GM13977 (cell line): ENCODE measurements around the gene ARHGEF28.
A peak's percentile ranks its signal among the peaks of the same experiment; 100 is the strongest.

Experiments used
- DNase-seq: peaks from one replicate; pipeline ENCODE4 v3.0.0; 2012; ENCODE audit warnings: low spot score
- in situ Hi-C: fragments of 300-500 bp; cut with MboI; formaldehyde crosslinking; loops from one replicate; pipeline ENCODE4 v1.12.0; 2022; ENCODE audit warnings: low sequenced_read_pairs, low pct_unique_long_range_greater_than_20kb, mixed read lengths, inconsistent platforms; ENCODE audit not compliant: unreplicated experiment
- TF ChIP-seq, protein P1 (sequence below): IDR thresholded peaks from 2 replicates; pipeline ENCODE4 v1.5.1; 2012; ENCODE audit warnings: mild to moderate bottlenecking, control low read depth; ENCODE audit not compliant: insufficient read depth; ENCODE audit errors: extremely low read depth, missing control alignments

The ARHGEF28 gene

DNA sequence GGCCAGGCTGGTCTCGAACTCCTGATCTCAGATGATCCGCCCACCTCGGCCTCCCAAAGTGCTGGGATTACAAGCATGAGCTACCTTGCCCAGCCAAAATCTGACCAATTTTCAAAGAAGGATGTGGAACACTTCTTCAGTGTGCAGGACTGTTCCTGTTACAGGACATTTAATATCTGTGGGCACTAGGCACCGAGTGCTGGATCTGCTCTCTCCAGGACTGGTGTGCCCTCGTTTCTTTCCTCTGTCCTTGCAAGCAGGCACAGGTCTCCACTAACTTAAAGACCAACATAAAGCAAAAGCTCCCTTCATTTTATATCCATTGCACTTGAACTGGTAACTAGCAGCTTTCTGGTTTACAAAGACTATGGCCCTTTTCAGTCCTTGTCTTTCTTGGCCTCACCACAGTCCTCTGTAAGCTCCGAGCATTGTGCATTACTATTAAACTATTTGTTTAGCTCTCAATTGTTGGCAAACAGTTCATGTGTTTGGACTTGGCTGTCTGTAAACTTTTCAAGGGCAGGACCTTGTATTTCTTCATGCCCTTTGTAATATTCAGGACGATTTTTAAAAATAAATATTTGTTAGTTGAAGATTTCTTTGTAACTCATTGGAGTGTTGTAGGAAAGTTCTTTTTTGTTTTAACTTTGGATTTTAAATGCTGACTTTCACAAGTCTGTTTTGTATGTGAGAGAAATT, 37.3 kb downstream of the ARHGEF28 start:
- TF ChIP-seq, protein P1, sequence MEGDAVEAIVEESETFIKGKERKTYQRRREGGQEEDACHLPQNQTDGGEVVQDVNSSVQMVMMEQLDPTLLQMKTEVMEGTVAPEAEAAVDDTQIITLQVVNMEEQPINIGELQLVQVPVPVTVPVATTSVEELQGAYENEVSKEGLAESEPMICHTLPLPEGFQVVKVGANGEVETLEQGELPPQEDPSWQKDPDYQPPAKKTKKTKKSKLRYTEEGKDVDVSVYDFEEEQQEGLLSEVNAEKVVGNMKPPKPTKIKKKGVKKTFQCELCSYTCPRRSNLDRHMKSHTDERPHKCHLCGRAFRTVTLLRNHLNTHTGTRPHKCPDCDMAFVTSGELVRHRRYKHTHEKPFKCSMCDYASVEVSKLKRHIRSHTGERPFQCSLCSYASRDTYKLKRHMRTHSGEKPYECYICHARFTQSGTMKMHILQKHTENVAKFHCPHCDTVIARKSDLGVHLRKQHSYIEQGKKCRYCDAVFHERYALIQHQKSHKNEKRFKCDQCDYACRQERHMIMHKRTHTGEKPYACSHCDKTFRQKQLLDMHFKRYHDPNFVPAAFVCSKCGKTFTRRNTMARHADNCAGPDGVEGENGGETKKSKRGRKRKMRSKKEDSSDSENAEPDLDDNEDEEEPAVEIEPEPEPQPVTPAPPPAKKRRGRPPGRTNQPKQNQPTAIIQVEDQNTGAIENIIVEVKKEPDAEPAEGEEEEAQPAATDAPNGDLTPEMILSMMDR: no peak
- in situ Hi-C loops: no loop called here
- DNase-seq: no peak

DNA sequence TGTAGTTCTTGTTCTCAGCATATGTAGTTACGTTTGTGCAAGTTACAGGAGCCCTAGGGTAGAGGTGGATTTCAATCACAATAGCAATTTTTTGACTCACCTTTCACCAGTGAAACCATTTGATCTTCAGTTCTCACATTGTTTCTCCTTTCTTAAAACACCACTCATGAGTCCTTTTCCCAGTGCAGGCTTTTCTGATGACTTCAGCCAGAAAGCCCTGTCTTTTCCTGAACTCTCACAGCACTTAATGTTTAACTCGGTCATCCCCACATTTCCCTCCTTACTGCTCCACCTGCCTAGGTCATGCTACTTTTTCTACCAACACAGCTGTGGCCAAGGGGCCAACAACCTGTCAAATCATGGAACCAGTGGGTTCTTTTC, 37.9 kb downstream of the ARHGEF28 start:
- TF ChIP-seq, protein P1: no peak
- peak; percentile 13 for DNase-seq
- in situ Hi-C loops: no loop called here

DNA sequence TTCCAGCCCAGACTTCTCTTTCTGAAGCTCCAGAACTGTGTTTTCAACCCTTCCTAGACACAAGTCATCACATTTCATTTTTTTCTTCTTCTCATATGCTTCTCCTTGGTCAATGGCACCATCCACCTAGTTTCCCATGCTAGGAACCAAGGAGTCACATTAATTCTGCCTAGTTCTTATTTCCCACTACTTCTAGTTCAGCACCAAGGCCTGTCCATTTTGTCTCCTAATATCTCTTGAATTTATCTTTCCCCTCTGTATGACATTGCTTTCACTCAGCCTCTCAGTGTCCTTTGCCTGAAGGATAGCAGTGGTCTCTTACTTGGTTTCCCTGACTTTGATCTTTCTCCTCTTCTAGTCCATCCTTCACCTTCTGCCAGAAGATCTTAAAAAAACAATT, 38.8 kb downstream of the ARHGEF28 start:
- no peak for DNase-seq
- TF ChIP-seq, protein P1: no peak
- in situ Hi-C loops: no loop called here

DNA sequence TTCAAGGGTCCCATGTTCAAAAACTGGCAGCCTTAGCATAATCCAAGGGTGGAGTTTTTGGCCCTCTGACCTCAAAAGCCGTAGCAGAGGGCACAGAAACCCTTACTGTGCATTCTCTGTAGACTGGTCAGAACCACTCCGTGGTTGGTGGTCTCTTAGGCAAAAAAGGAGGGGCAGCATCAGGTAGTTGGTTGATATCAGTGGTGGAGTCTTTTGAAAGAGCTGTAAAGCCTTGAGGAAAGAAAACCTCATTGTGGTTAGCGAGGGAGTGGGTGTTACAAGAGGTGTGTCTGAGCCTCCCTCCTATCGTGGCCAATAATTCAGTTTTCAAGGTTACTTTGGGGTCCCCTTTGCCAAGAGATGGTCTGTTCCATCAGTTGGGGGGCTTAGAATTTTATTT, 40.9 kb downstream of the ARHGEF28 start:
- in situ Hi-C loops: no loop called here
- TF ChIP-seq, protein P1: no peak
- no peak for DNase-seq

DNA sequence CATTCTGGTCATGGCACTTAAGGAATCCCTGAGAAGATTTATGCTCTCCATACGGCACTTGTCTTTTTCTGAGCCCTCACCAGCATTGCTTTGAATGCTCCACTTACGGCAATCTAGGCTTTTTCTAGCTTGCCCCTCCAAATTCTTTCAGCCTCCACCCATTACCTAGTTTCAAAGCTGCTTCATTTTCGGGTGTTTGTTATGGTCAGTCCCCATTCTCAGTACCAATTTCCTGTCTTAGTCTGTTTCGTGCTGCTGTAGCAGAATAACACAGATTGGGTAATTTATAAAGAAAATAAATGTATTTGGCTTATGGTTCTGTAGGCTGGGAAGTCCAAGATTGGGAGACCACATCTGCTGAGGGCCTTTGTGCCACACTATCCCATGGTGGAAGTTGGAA, 42.0 kb downstream of the ARHGEF28 start:
- TF ChIP-seq, protein P1: no peak
- in situ Hi-C loops: no loop called here
- no peak for DNase-seq

DNA sequence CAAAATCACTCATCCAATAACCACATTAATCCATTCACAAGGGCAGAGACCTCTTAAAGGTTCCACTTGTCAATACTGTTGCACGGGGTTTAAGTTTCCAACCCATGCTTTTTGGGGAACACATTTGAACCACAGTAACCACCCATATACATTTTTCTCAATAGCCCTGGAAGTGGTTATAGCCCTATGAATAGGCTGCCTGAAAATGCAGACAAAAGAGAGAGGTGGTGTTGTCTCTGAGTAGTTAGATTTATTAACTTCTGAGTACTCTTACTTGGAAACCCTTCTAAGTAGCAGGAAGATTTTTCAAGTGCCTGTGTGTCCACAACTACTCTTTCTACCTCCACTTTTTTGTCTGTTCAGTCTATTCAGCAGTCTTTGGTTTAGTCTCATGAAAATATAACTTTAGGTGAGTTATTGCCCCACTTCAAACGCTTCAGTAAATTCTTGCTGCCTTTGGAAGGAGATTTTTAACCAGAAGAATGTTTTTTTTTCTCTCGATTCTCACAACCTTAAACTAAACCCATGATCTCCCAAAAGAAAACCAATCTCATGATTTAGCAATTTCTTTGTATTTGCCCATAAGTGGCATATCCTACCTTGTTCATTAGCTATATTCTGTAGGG, 42.6 kb downstream of the ARHGEF28 start:
- in situ Hi-C loops: no loop called here
- TF ChIP-seq, protein P1: no peak
- no peak for DNase-seq
